NCI-H524 treated with DMSO at 0.1 percent for 48 hours (cell line): ENCODE data around the gene INTS7.
"Not testable (repeated sequence)": the region's sequence is repeated elsewhere in the genome, so short reads cannot be mapped to it uniquely, and the experiment has no call there.

Experiments
- DNase-seq: peaks from one replicate; lab custom pipeline; 2025; lab: John Stamatoyannopoulos, UW

The INTS7 gene

DNA sequence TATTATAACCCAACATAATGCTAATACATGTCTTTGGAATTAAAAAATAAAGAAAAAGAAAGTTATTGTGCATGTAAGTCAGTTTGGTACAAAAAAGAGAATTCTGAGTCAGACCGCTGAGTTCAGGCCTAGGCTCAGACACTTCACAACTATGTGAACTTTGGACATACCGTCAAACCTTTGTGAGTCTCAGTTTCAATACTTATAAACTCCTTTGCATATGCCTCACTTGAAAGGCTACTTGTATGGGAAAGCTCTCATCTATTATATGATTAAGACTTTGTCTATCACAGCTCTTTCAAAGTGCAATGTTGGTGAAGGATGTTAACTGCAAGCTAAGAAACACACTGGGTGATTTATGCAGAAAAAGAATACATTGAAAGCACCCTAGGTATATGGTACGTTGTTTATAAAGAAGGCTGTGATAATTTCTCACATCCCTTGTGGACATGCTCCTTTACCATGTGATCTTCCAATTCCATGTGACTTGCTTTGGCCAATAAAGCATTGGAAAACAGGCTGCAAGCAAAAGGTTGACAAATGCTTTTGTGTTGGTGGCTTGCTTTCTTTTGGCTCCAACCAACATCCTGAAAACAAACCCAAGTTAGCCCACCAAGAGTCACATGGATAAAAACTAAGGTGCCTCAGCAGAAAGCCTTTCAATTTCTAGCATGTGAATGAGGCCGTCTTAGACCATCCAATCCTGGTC is 49.6 kb downstream of the INTS7 start:
- DNase-seq, result no peak

DNA sequence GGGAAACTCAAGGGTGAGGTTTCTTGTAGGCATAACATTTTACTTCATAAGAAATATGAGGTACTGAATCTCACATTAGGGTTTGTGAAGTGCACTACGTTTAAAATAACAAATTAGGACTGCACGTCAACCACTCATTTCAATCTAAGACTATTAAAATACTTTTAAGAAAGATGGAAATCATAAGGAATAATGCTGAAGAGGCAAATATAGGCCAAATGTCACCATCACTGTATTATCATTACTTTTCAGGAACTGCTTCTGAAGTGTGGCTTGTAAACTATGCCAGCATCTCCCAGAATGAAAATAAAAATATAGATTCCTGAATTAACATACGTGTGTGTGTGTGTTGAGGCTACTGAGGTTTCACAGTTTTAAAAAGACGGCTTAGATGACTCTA is 56.8 kb downstream of the INTS7 start:
- DNase-seq, result no peak

DNA sequence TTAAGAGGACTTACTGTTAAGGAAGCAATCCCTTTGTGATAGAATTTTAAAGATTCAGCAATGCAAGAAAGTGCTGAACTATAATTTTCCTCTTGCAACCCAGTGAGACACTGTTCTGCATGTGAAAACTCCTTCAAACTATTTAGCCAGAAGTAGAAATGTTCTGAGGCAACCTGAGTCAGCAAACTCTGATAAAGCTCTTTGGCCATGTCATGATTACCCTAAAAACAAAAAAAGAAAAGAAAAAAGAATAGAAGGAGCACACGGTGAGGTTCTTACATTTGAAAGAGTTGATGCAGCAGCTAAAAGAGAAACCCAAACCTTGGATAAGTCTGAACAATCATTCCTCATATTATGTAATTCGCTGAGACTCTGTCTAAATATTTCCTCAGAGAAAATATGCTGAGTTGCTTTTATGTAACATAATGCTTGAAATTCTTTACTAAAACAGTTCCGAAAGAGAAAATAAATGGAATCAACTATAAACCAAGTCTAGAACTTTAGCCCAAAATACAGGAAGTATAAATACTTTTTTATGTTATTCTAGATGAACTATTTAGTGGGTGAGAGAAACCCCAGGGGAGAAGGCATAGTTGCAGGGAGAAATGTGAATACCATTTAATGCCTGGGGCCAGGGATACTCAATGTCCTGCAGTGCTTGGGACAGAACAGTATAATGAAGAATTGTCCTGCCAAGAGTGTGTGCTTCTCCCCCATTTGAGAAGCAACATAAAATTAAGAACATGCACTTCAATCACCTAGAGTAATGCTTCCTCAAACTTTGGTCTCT is 60.0 kb downstream of the INTS7 start:
- DNase-seq, result no peak

DNA sequence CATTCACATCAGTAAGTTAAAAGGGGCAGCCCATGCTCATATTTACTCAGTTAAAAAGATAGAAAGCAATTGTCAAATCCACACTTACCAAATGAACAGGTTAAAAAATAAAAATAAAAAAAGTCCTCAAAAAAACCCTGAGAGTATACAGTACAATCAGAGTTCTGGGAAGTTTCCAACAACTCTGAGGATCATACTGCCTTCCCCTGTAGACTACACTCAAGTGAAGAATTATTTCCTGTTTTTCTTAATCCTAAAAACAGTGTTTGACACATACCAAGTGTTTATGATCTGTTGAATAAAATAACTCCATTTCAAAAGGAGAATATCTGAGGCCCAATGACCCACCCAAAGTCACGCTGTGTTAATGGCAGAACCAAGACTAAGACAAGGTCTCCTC is 61.8 kb downstream of the INTS7 start:
- no peak for DNase-seq

DNA sequence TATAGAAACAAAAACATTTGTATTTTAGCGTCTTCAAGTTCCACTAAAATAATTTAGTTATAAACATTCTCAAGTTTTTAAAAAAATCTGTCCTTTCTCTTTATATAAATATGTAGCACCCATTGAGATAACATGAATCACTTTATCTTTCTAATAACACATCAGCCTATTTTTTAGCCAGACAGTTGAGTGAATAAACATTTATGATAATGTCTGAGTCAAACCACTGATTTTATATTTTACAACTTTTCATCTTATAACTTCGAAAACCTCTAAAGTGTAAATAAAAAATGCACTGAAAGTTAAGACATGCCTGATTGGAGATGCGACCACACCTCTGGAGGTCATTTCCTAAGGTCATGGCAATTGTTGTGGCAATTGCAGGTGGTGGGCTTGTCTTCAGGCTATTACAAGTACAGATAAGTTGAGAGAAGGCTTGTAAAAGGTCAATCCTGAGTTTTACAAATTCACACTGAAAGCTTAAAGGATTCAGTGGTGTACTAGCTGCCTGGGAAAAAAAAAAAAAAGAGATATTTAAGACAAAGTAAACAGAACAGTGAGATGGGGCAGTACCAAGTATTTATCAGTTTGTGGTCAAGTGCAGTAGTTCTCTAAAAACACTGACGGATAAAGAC is 67.0 kb downstream of the INTS7 start:
- DNase-seq, result no peak

DNA sequence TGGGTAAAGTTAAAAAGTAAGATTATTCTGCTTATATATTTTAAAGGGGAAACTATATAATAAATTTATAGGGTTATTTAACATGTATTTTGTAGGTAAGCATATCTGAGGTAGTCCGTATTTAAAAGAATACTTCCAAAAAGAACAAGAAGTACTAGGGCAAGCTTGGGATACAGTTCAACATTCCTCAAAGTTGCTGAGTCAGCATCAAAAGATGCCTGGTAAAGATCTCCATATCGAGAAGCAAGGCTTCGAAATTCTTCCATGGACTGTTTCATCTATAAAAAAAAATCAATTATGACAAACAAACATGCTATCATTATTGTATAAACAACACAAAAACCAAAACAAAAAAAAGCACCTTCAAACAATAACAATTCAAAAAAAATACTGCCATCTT is 67.7 kb downstream of the INTS7 start:
- no peak for DNase-seq

DNA sequence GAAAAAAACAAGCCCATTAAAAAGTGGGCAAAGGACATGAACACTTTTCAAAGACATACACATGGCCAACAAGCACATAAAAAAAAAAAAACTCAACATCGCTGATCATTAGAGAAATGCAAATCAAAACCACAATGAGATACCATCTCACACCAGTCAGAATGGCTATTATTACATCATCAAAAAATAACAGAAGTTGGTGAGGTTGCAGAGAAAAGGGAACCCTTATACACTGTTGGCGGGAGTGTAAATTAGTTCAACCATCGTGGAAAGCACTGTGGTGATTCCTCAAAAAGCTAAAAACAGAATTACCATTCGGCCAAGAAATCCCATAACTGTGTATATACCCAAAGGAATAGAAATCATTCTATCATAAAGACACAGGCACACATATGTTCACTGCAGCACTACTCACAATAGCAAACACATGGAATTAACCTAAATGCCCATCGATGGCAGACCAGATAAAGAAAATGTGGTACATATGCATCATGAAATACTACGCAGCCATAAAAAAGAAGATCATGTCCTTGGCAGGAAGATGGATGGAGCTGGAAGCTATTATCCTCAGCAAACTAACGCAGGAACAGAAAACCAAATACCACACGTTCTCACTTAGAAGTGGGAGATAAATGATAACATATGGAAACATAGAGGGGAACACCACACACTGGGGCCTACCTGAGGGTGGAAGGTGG is 70.1 kb downstream of the INTS7 start:
- no peak for DNase-seq

DNA sequence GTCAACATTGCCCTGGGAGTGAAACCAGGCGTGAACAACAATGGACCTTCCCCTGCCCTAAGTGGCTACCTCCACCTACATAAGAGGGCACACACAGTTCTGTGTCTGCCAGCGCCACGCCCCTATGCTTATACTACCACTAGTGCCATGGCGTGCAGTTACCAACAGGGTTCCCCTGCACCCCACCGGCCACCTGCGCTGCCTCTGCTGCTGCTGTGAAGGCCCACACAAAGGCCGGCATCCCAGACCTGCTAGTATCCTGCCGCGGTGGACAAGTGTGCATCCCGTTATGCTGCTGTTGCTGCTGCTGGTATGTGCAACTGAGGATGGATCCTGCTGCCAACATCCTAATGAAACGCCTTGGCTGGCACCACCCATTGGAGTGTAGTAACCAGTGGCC is 75.7 kb downstream of the INTS7 start:
- DNase-seq, result no peak

DNA sequence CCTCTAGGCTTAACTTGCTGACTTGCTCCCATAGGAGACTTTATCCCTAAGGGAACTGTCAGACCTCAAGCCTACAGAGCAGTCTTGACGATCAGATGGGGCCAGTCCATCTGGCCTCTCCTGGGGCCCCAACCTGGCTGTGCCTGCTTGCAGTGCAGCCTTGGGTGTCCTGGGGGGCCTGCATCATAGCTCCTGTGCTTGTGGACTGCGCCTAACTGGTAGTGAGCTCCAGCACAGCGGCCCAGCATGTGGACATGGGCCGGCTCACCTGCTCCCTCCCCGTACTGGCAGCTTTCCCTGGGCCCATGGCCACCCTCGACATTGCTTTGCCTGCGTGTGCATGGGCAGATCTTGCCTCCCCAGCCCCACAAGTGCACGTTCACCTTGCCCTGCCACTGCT is 76.1 kb downstream of the INTS7 start:
- DNase-seq, result no peak

DNA sequence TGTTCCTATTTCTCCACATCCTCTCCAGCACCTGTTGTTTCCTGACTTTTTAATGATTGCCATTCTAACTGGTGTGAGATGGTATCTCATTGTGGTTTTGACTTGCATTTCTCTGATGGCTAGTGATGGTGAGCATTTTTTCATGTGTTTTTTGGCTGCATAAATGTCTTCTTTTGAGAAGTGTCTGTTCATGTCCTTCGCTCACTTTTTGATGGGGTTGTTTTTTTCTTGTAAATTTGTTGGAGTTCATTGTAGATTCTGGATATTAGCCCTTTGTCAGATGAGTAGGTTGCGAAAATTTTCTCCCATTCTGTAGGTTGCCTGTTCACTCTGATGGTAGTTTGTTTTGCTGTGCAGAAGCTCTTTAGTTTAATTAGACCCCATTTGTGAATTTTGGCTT is 81.3 kb downstream of the INTS7 start:
- not testable (repeated sequence) for DNase-seq

DNA sequence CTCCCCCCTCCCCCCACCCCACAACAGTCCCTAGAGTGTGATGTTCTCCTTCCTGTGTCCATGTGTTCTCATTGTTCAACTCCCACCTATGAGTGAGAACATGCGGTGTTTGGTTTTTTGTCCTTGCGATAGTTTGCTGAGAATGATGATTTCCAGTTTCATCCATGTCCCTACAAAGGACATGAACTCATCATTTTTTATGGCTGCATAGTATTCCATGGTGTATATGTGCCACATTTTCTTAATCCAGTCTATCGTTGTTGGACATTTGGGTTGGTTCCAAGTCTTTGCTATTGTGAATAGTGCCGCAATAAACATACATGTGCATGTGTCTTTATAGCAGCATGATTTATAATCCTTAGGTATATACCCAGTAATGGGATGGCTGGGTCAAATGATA is 81.8 kb downstream of the INTS7 start:
- DNase-seq, result not testable (repeated sequence)

DNA sequence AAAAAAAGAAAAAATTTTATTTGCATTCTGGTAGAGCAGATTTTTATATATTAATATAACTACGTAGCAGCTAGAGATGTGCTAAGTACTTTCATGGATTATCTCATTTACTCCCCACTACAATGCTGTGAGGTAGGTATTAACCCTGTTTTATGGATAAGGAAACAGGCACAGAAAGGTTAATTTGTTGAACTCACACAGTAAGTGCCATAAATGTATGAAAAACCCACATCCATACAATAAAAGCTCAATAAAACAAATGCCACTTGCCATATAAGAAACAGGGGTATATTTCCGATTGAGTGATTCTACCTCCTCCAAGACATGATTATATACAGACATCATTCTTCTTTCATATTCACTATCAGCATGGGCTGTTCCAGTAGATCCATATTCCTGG is 83.1 kb downstream of the INTS7 start:
- DNase-seq, result no peak

DNA sequence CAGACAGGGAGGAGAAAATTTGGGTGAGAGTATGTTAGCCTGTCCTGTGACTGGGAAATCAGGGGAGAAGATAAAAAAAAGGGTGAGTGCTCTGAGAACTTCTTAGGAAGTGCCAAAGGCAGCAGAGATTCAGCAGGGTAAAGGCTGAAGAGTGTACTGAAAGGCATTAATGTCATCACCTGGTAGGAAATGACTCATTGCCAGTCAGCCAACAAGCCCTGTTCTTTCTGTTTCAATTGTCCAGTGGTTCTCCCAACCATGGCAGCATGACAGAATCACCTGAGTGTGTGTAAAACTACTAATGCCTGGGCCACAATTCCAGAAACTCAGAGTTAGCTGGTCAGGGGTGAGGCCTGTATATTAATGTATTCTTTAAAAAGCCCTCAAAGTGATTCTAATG is 83.5 kb downstream of the INTS7 start:
- DNase-seq, result no peak

DNA sequence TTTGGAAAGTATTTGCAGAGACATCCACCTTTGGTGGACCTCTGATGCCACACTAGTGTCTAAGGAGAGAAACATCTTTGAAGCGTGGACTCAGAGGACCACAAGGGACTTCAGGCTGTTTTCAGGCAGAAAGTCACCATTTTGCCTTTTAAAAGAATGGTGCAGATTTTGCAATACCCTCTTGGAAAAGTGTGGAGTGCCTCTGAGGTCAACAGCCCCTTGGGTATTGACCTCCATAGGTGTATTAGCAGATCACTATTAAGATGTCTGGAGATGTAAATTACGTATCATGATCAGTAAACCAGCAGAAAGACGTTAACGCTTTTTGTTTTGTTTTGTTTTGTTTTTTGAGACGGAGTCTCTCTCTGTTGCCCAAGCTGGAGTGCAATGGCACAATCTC is 87.0 kb downstream of the INTS7 start:
- DNase-seq, result no peak

DNA sequence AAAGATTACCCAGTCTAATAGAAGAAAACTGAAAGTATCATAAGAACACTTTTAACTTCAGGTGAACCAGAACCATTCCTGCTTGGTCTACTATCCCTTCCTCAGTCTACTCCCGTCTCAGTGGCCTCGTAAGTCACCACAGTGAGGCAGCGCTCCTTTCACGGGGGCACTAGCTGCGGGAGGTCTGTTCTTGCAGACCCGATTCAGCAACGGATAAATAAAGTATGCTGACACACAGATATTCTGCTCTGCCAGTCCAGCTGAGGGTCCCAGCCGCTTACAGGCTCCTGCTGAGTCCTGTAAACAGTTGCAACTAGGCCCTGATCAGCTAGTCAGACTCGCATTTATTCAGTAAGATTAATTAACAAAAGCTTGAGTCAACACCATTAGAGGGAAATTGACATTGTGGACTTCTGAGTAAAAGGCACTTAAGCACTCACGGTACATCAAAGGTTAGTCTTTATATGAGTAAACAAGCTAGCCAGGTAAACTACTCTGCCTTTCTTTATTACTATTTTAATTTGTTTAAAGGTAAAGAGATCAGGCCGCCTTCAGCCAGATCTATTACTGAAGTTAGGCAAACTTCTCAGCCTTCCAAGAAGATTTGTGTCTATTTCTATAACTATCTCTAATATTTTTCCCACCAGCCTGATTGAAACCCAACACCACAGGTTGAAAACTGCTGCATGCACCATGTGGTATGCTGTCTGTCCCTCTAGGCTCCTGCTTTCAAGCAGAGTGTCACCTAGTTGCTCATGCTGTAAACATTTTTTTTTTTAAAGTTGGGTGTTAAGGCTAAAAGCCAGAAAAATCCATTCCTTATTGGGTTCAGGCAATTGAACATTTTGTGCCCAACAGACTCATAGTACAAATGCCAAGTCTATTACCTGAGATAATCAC is 87.7 kb downstream of the INTS7 start:
- no peak for DNase-seq

DNA sequence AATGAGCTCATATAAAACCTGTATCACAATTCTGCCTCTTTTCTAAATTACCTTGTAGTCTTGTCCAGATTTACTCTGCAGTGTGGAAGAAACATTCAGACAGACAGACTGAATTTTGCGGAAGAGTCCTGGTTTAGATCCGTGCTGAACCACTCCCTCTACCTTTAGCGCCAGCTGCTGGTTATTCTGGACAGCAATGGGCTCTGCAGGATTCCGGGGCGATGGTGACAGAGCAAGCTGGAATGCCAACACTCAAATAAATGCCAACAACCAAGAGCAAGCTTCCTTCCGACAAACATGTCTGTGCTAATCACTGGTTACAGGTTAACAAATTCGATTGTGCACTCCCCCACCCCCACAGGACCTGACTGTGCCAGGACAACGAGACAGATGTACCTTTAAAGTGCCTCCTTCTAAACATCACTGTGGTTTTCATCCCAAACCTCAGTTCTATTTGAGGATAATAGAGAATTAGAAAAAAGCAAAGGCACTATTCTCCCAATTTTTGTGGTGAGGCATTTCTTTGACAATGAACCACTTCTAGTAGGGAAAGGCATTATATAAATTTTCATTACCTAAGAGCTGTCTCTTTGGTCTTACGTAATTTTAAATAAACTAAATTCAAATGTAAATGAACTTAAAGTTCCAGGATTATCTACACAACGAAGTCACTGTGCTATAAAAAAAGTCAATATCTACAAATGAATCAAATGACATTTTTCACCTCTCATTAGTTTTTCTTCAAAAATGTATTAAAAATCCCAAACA is 90.4 kb downstream of the INTS7 start:
- DNase-seq, result no peak

DNA sequence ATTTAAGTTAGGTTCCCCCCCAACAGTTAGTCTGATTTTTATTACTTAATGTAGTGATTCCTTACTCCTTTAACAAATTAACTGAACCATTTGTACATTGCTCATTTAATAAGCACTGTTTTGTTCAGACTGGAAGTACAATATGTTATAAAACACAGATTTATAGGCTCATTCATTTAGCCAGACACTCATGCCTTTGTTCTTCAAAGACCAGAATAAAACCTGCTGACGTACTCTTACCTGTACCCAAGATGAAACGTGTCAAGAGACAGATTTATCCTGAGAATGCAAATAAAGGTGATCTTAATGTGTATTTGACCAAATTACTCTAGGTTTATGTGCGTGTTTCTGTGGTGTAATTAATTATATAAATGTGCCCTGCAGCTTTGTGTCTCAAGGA is 92.8 kb downstream of the INTS7 start:
- DNase-seq, result no peak

DNA sequence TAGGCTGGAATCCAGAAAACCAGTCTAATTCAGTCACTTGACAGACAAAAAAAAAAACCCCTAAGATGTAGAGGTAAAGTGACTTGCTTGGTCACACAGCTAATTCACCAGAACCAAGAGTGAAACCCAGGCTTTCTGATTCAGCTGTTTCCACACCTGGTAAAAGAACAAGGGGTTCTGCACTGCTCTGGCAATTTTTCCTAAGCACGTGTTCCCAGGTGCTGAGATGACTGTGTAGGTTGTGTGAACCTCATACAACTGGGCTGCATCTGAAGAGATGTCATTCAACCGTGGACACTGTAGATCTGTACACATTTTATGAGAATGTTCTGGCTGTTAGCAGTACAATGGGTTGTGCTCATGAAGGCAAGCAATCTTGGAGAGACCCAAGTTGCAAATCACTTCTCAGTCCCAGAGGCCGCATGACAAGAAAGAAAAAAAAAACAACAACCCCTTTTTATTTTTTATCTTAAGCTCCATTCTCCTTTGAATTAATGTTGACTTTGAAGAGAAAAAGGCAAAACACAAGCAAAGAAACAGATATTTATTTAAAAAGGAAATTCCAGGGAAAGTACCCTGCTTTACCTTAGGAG is 95.4 kb downstream of the INTS7 start:
- DNase-seq, result no peak

DNA sequence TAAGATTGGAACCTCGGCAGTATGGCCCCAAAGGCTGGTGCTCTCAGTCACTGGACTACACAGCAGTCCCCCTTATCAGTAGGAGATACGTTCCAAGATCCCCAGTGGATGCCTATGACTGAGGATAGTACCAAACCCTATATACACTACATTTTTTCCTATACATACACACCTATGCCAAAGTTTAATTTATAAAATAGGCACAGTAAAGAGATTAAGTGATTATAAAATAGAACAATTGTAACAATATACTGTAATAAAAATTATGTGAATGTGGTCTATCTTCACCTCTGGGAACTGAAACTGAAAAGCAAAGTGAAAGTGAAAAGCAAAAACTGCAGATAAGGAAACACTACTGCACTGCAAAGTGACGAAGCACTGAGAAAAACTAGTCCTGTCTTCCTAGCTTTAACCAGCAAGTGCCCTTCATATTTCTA is 96.8 kb downstream of the INTS7 start:
- no peak for DNase-seq

DNA sequence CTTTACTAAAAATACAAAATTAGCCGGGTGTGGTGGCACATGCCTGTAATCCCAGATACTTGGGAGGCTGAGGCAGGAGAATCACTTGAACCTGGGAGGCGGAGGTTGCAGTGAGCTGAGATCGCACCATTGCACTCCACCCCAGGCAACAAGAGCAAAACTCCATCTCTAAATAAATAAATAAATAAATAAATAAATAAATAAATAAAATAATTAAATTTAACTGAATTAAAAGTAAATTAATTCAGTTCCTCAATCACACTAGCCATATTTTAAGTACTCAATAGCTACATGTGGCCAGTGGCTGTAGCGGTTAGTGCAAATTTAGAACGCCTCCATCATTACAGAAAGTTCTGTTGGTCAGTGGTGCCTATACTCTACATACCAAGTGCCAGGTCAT is 97.9 kb downstream of the INTS7 start:
- DNase-seq, result not testable (repeated sequence)
